OCI-LY3 (cell line): ENCODE results near the gene TTYH3.

ENCODE experiments used
- CTCF ChIP-seq: fragments of 200-600, 300-600 bp; sonication (generic); IDR thresholded peaks from 2 replicates; pipeline ENCODE4 v1.5.1; 2014; ENCODE audit warnings: antibody characterized with exemption, low read length, low read depth
- EZH2phosphoT487 ChIP-seq: fragments of 200-600 bp; shearing (Covaris generic); IDR thresholded peaks from 2 replicates; pipeline ENCODE4 v1.6.1; 2018; ENCODE audit warnings: antibody characterized with exemption, mixed run types, low read depth

- TF ChIP-seq CTCF (no peak), EZH2phosphoT487 (no peak)
These were observed 34.4 kb downstream of the TTYH3 start for GRCh38 chr7:2666155-2666554.
